ENCODE results near the gene CCSER2. TPM values are rescaled to one million over a fixed set of nuclear protein-coding genes. Genes with fewer than 3 reads are reported as not detected.
"Not testable (repeated sequence)": the region's sequence is repeated elsewhere in the genome, so short reads cannot be mapped to it uniquely, and the experiment has no call there.

CCSER2 gene
- total RNA-seq, 1 donor, result 40.8 TPM

DNA sequence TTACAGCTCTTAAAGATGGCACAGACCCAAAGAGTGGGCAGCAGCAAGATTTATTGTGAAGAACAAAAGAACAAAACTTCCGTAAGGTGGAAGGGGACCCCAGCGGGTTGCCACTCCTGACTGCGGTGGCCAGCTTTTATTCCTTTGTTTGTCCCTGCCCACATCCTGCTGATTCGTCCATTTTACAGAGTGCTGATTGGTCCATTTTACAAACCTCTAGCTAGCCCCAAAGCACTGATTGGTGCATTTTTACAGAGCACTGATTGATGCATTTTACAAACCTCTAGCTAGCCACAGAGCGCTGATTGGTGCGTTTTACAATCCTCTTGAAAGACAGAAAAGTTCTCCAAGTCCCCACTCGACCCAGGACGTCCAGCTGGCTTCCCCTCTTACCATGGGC lies 16.8 kb upstream of the CCSER2 start:
- no peak for DNase-seq (ENCODE audit: low read depth)
- no peak for TF ChIP-seq CTCF (IDR thresholded peaks at IDR 0.05; ENCODE audit: insufficient read depth, low read length)
- H3K4me3 ChIP-seq (ENCODE audit: low read depth, low read length), result no peak overlapping the region

- no peak for TF ChIP-seq CTCF (IDR thresholded peaks at IDR 0.05; ENCODE audit: insufficient read depth, low read length)
- H3K4me3 ChIP-seq (ENCODE audit: low read depth, low read length), result no peak overlapping the region
- no peak for DNase-seq (ENCODE audit: low read depth)
Measured at GRCh38 chr10:84312816-84313215, 15.6 kb upstream of the CCSER2 start.

DNA sequence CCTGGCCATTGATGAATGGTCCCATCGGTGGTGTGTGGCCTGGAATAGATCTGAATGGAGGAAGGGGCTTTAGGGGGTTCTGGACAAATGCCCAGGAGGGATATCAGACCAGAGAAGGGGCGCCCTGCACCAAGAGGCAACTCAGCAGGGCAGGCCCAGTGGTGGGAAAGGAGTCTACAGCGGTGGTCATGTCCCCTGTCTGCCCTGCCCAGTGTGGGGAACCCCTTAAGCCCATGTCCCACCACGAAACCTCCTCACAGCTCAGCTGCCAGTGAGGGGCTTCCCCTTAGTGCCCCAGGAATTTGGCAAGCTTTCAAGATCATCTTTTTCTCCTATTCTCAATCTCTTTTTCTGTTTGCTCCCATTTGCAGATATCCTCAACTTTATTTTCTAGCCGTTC lies 14.1 kb upstream of the CCSER2 start:
- no peak for TF ChIP-seq CTCF (IDR thresholded peaks at IDR 0.05; ENCODE audit: insufficient read depth, low read length)
- H3K4me3 ChIP-seq (ENCODE audit: low read depth, low read length), result no peak overlapping the region
- DNase-seq (ENCODE audit: low read depth), result no peak

- TF ChIP-seq CTCF (IDR thresholded peaks at IDR 0.05; ENCODE audit: insufficient read depth, low read length), result no peak
- H3K4me3 ChIP-seq (ENCODE audit: low read depth, low read length), result no peak overlapping the region
- no peak for DNase-seq (ENCODE audit: low read depth)
Measured at GRCh38 chr10:84317174-84317573, 11.2 kb upstream of the CCSER2 start.

DNA sequence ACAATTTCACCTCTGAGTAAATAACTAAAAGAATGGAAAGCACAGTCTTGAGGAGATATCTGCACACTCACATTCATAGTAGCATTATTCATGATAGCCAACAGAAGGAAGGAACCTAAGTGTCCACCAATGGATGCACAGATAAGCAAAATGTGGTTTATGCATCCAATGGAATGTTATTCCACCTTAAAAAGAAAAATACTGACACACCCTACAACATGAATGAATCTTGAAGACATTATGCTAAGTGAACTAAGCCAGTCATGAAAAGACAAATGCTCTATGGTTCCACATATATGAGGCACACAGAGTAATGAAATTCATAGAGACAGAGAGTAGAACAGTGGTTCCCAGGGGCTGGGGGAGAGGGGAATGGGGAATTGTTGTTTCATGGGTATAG lies 6.5 kb upstream of the CCSER2 start:
- DNase-seq (ENCODE audit: low read depth), result no peak
- no peak for TF ChIP-seq CTCF (IDR thresholded peaks at IDR 0.05; ENCODE audit: insufficient read depth, low read length)

DNA sequence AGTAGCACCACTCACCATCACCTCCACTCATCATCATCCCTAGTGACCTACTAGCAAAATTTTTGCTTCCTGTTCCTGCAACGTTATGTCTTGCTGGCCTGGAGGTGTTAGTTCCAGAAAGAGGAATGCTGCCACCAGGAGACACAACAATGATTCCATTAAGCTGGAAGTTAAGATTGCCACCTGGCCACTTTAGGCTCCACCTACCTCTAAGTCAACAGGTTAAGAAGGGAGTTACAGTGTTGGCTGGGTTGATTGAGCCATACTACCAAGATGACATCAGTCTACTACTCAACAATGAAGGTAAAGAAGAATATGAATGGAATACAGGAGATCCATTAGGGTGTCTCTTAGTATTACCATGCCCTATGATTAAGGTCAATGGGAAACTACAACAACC lies 4.8 kb upstream of the CCSER2 start:
- not testable (repeated sequence) for DNase-seq (ENCODE audit: low read depth)

More for the DNA sequence above, 6.5 kb upstream of the CCSER2 start:
- H3K4me3 ChIP-seq (ENCODE audit: low read depth, low read length), result no peak overlapping the region

DNA sequence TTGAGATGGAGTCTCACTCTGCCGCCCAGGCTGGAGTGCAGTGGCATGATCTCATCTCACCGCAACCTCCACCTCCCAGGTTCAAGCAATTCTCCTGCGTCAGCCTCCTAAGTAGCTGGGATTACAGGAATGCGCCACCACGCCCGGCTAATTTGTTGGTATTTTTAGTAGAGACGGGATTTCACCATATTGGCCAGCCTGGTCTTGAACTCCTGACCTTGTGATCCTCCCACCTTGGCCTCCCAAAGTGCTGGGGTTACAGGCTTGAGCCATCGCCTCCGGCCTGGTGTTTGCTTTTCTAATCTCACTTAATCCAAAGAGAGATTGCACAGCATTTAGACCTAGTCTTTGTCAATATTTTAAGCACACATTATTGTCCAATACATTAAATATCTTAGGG lies 1.4 kb upstream of the CCSER2 start:
- not testable (repeated sequence) for H3K4me3 ChIP-seq (ENCODE audit: low read depth, low read length); DNase-seq (ENCODE audit: low read depth)

More for the DNA sequence above, 4.8 kb upstream of the CCSER2 start:
- not testable (repeated sequence) for H3K4me3 ChIP-seq (ENCODE audit: low read depth, low read length)

GRCh38 chr10:84329196-84329611 lies 815 bp downstream of the CCSER2 start:
- peak; percentile 54 for DNase-seq (ENCODE audit: low read depth)
- TF ChIP-seq CTCF (IDR thresholded peaks at IDR 0.05; ENCODE audit: insufficient read depth, low read length), result no peak
- peak overlapping the region; percentile 61 for H3K4me3 ChIP-seq (ENCODE audit: low read depth, low read length)
